GM21825 (cell line): ENCODE data around the gene OXER1.

Experiments
- ATAC-seq: cut with Tn5 transposase; IDR thresholded peaks from one replicate; pipeline ENCODE4 v1.9.1; 2021; ENCODE audit warnings: mild to moderate bottlenecking, moderate library complexity; ENCODE audit not compliant: unreplicated experiment

The OXER1 gene

GRCh38 chr2:42770288-42771131 lies 6.6 kb upstream of the OXER1 start:
- peak; percentile 54 for ATAC-seq

GRCh38 chr2:42769583-42770287 lies 5.8 kb upstream of the OXER1 start:
- ATAC-seq, result no peak

GRCh38 chr2:42768706-42769256 lies 4.8 kb upstream of the OXER1 start:
- no peak for ATAC-seq

- no peak for ATAC-seq
Observed at GRCh38 chr2:42767899-42768705, 4.2 kb upstream of the OXER1 start.

- no peak for ATAC-seq
Observed at GRCh38 chr2:42767080-42767898, 3.4 kb upstream of the OXER1 start.

- no peak for ATAC-seq
Observed at GRCh38 chr2:42765686-42766085, 1.8 kb upstream of the OXER1 start.

- ATAC-seq, result no peak
Observed at GRCh38 chr2:42764901-42765300, 966 bp upstream of the OXER1 start.

- ATAC-seq, result no peak
Observed at GRCh38 chr2:42762823-42763804, 821 bp downstream of the OXER1 start.

- no peak for ATAC-seq
Observed at GRCh38 chr2:42762155-42762554, 1.8 kb downstream of the OXER1 start.

GRCh38 chr2:42761554-42761953 lies 2.4 kb downstream of the OXER1 start:
- no peak for ATAC-seq

GRCh38 chr2:42758751-42759150 lies 5.2 kb downstream of the OXER1 start:
- ATAC-seq, result no peak

- no peak for ATAC-seq
Observed at GRCh38 chr2:42757981-42758740, 5.8 kb downstream of the OXER1 start.

GRCh38 chr2:42756966-42757513 lies 6.9 kb downstream of the OXER1 start:
- no peak for ATAC-seq

GRCh38 chr2:42756150-42756775 lies 7.7 kb downstream of the OXER1 start:
- ATAC-seq, result no peak

GRCh38 chr2:42755191-42755880 lies 8.6 kb downstream of the OXER1 start:
- no peak for ATAC-seq

GRCh38 chr2:42754776-42755140 lies 9.2 kb downstream of the OXER1 start:
- ATAC-seq, result no peak
